Fibroblast of skin of scalp (primary cell): ENCODE measurements around the gene PCDHB7.
"Not testable (repeated sequence)": the region's sequence is repeated elsewhere in the genome, so short reads cannot be mapped to it uniquely, and the experiment has no call there.

Source experiments
- DNase-seq: peaks from one replicate; pipeline ENCODE4 v3.0.0-alpha.2; 2013

PCDHB7 gene

DNA sequence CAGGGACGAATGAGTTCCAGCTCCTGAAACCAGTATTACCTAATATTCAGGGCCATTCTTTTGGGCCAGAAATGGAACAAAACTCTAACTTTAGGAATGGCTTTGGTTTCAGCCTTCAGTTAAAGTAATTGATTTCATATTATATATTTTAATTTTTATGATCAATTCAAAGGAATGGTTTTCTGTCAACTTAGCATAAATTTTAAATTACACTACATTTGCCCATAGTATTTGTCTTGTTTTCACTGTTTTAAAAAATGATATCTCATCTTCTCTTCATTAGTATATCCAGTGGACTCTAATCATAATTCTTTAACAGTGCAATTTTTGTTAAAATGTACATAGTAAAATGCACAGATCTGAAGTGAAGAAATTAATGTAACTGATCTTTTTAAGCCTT, 7.9 kb downstream of the PCDHB7 start:
- no peak for DNase-seq

DNA sequence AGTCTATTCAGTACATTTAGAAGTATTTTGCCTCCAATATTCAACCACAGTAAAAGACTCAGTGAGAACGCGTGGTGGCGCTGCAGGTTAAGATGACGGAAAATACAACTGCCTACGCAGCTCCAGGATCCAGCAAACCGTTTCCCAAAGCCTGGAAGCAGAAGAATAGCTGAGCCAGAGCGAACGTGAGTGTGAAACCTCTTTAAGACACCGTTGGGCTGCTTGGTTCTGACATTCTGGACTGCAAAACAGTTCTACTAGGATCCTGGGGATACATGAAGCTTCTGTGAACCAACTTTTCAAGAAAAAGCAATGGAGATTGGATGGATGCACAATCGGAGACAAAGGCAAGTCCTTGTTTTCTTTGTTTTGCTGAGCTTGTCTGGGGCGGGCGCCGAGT, 9.8 kb downstream of the PCDHB7 start, which contains the start of gene PCDHB16:
TSS of gene PCDHB16 (plus strand) at position 140 of the 400 bp plus-strand sequence. CDS start at position 313, 173 bp downstream.
- peak; percentile 22 for DNase-seq

DNA sequence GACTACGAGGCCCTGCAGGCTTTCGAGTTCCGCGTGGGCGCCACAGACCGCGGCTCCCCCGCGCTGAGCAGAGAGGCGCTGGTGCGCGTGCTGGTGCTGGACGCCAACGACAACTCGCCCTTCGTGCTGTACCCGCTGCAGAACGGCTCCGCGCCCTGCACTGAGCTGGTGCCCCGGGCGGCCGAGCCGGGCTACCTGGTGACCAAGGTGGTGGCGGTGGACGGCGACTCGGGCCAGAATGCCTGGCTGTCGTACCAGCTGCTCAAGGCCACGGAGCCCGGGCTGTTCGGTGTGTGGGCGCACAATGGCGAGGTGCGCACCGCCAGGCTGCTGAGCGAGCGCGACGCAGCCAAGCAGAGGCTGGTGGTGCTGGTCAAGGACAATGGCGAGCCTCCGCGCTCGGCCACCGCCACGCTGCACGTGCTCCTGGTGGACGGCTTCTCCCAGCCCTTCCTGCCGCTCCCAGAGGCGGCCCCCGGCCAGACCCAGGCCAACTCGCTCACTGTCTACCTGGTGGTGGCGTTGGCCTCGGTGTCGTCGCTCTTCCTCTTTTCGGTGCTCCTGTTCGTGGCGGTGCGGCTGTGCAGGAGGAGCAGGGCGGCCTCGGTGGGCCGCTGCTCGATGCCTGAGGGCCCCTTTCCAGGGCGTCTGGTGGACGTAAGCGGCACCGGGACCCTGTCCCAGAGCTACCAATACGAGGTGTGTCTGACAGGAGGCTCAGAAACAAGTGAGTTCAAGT, 11.8 kb downstream of the PCDHB7 start:
- not testable (repeated sequence) for DNase-seq

DNA sequence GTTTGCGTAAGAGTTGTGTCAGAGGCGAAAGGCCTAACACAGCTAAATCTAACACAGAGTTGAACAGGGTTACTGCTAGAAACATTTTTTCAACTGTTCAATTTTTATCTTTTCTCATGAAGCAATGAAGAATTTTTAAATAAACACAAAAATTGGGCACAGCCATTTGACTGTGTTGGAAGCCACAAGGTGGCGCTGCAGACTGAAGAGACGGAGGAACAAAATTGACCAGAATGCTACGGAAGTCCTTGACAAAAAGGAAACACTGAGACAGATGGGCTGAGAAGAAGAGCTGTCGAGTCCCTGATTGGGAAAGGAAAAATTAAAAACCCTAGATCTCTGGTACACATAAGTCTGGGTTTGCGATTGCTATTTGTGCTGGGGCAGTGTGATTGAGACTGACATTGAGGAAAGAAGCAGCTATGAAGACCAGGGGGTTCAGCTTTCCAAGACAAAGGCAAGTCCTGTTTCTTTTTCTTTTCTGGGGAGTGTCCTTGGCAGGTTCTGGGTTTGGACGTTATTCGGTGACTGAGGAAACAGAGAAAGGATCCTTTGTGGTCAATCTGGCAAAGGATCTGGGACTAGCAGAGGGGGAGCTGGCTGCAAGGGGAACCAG, 14.6 kb downstream of the PCDHB7 start, which contains the start of gene PCDHB9:
TSS of gene PCDHB9 (plus strand) at position 265 of the 616 bp plus-strand sequence. CDS start at position 423, 158 bp downstream.
- peak; percentile 20 for DNase-seq

DNA sequence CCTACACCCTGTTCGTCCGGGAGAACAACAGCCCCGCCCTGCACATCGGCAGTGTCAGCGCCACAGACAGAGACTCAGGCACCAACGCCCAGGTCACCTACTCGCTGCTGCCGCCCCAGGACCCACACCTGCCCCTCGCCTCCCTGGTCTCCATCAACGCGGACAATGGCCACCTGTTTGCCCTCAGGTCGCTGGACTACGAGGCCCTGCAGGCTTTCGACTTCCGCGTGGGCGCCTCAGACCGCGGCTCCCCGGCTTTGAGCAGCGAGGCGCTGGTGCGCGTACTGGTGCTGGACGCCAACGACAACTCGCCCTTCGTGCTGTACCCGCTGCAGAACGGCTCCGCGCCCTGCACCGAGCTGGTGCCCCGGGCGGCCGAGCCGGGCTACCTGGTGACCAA, 16.2 kb downstream of the PCDHB7 start:
- DNase-seq: not testable (repeated sequence)

DNA sequence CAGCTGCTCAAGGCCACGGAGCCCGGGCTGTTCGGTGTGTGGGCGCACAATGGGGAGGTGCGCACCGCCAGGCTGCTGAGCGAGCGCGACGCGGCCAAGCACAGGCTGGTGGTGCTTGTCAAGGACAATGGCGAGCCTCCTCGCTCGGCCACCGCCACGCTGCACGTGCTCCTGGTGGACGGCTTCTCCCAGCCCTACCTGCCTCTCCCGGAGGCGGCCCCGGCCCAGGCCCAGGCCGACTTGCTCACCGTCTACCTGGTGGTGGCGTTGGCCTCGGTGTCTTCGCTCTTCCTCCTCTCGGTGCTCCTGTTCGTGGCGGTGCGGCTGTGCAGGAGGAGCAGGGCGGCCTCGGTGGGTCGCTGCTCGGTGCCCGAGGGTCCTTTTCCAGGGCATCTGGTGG, 16.7 kb downstream of the PCDHB7 start:
- DNase-seq: not testable (repeated sequence)

DNA sequence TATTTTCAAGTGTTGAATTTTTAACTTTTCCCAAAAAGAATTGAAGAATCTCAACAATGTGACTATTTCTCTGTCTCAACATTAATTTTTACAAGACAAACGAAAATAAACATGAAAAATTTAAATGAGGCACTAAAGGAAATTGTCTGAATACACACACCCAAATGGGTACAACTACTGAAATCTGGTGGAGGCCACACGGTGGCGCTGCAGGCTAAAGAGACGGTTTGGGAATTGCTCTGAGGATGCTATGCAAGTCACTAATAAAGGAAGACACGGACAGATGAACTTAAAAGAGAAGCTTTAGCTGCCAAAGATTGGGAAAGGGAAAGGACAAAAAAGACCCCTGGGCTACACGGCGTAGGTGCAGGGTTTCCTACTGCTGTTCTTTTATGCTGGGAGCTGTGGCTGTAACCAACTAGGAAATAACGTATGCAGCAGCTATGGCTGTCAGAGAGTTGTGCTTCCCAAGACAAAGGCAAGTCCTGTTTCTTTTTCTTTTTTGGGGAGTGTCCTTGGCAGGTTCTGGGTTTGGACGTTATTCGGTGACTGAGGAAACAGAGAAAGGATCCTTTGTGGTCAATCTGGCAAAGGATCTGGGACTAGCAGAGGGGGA, 19.8 kb downstream of the PCDHB7 start, which contains the start of gene PCDHB10:
TSS of gene PCDHB10 (plus strand) at position 244 of the 616 bp plus-strand sequence. CDS start at position 444, 200 bp downstream.
- DNase-seq: no peak

DNA sequence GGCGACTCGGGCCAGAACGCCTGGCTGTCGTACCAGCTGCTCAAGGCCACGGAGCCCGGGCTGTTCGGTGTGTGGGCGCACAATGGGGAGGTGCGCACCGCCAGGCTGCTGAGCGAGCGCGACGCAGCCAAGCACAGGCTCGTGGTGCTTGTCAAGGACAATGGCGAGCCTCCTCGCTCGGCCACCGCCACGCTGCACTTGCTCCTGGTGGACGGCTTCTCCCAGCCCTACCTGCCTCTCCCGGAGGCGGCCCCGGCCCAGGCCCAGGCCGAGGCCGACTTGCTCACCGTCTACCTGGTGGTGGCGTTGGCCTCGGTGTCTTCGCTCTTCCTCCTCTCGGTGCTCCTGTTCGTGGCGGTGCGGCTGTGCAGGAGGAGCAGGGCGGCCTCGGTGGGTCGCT, 21.9 kb downstream of the PCDHB7 start:
- not testable (repeated sequence) for DNase-seq

DNA sequence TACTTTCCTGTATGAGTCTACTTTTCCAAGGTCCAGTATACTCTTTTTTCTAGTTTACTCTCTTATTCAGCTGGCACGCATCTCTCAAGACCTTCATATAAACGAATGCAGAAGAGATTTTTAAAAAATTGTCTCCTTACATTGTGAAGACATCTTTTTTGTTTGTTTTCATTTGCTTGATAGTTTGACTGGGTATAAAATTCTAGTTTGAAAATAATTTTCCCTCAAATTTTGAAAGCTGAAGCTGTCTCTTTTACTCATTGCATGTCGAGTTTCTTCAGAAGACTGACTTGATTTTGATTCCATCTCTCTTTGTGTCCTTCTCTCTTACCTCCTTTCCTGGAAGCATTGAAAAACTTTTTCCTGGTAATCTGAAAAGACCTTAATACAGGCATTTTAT, 23.9 kb downstream of the PCDHB7 start:
- no peak for DNase-seq

DNA sequence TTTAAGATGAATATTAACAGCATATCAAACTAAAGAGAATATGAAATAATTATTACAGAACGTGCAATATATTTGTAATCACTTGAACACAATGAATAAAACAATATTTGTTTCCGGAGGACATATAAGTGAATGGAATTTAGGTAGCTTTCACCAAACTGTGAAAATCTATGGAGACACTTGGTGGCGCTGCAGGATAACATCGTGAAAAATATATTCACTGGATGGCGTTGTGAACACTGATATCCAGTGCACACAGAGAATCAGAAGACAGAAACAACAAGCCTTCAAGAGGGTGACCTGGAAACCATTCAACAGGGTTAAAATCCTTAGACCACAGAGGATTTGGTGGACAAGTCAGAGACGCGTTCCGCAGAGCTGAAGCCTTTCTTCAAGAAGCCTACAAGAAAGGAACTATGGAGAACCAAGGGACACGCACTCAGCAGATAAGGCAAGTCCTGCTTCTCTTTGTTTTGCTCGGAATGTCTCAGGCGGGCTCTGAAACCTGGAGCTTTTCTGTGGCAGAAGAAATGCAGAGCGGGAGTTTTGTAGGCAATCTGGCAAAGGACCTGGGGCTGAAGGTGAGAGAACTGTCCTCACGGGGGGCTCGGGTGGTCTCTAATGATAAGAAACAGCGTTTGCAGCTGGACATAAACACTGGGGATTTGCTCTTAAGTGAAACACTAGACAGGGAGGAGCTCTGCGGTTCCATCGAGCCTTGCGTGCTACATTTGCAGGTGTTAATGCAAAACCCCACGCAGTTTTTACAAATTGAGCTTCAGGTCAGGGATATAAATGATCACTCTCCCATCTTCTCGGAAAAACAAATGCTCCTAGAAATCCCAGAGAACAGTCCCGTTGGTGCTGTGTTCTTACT, 27.2 kb downstream of the PCDHB7 start, which contains the start of gene PCDHB11:
TSS of gene PCDHB11 (plus strand) at position 269 of the 877 bp plus-strand sequence. CDS start at position 417, 148 bp downstream.
- no peak for DNase-seq

DNA sequence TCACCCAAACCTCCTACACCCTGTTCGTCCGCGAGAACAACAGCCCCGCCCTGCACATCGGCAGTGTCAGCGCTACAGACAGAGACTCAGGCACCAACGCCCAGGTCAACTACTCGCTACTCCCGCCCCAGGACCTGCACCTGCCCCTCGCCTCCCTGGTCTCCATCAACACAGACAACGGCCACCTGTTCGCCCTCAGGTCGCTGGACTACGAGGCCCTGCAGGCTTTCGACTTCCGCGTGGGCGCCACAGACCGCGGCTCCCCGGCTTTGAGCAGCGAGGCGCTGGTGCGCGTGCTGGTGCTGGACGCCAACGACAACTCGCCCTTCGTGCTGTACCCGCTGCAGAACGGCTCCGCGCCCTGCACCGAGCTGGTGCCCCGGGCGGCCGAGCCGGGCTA, 28.7 kb downstream of the PCDHB7 start:
- not testable (repeated sequence) for DNase-seq

DNA sequence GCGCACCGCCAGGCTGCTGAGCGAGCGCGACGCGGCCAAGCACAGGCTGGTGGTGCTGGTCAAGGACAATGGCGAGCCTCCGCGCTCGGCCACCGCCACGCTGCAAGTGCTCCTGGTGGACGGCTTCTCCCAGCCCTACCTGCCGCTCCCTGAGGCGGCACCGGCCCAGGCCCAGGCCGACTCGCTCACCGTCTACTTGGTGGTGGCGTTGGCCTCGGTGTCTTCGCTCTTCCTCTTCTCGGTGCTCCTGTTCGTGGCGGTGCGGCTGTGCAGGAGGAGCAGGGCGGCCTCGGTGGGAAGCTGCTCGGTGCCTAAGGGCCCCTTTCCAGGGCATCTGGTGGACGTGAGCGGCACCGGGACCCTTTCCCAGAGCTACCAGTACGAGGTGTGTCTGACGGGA, 29.2 kb downstream of the PCDHB7 start:
- not testable (repeated sequence) for DNase-seq

DNA sequence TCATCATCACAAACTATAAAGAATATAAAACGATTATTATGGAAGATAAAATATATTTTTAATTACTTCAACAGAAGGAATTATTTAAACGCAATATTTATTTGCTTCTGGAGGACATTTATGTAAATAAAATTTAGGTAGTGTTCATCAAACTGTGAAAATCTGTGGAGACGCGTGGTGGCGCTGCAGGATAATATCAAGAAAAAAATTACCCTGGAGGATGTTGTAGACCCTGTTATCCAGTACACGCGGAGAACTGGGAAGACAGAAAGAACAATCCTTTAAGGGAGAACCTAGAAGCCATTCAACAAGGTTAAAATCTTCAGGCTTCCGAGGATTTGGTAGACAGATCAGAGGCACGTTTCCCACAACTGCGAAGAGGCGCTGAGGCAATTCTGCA, 36.0 kb downstream of the PCDHB7 start, which contains the start of gene PCDHB12:
TSS of gene PCDHB12 (plus strand) at position 242 of the 400 bp plus-strand sequence. CDS start 189 bp downstream, outside the sequence.
- no peak for DNase-seq

DNA sequence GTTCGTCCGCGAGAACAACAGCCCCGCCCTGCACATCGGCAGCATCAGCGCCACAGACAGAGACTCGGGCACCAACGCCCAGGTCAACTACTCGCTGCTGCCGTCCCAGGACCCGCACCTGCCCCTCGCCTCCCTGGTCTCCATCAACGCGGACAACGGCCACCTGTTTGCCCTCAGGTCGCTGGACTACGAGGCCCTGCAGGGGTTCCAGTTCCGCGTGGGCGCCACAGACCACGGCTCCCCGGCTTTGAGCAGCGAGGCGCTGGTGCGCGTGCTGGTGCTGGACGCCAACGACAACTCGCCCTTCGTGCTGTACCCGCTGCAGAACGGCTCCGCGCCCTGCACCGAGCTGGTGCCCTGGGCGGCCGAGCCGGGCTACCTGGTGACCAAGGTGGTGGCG, 37.8 kb downstream of the PCDHB7 start:
- DNase-seq: not testable (repeated sequence)

DNA sequence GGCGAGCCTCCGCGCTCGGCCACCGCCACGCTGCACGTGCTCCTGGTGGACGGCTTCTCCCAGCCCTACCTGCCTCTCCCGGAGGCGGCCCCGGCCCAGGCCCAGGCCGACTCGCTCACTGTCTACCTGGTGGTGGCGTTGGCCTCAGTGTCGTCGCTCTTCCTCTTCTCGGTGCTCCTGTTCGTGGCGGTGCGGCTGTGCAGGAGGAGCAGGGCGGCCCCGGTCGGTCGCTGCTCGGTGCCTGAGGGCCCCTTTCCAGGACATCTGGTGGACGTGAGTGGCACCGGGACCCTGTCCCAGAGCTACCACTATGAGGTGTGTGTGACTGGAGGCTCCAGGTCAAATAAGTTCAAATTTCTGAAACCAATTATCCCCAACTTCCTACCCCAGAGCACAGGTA, 38.4 kb downstream of the PCDHB7 start:
- not testable (repeated sequence) for DNase-seq

DNA sequence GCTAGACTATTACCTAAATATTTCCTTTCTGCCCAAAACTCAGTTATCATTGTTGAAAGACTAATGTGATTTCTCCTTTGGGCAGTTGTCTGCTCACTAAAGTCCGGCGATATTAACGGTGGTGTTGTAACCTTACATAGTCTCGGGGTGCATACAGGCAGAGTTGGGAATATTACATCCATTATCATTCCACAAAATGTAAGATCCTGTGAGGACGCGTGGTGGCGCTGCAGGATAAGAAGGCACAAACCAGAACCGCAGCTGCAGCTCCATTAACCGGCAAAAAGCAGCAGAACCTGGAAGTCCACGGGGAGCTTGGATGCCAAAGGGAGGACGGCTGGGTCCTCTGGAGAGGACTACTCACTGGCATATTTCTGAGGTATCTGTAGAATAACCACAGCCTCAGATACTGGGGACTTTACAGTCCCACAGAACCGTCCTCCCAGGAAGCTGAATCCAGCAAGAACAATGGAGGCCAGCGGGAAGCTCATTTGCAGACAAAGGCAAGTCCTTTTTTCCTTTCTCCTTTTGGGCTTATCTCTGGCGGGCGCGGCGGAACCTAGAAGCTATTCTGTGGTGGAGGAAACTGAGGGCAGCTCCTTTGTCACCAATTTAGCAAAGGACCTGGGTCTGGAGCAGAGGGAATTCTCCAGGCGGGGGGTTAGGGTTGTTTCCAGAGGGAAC, 41.4 kb downstream of the PCDHB7 start, which contains the start of gene PCDHB13:
TSS of gene PCDHB13 (plus strand) at position 264 of the 684 bp plus-strand sequence. CDS start at position 469, 205 bp downstream.
- peak; percentile 20 for DNase-seq

DNA sequence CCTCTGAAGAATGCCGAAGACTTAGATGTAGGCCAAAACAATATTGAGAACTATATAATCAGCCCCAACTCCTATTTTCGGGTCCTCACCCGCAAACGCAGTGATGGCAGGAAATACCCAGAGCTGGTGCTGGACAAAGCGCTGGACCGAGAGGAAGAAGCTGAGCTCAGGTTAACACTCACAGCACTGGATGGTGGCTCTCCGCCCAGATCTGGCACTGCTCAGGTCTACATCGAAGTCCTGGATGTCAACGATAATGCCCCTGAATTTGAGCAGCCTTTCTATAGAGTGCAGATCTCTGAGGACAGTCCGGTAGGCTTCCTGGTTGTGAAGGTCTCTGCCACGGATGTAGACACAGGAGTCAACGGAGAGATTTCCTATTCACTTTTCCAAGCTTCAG, 42.1 kb downstream of the PCDHB7 start:
- DNase-seq: not testable (repeated sequence)

DNA sequence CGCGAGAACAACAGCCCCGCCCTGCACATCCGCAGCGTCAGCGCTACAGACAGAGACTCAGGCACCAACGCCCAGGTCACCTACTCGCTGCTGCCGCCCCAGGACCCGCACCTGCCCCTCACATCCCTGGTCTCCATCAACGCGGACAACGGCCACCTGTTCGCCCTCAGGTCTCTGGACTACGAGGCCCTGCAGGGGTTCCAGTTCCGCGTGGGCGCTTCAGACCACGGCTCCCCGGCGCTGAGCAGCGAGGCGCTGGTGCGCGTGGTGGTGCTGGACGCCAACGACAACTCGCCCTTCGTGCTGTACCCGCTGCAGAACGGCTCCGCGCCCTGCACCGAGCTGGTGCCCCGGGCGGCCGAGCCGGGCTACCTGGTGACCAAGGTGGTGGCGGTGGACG, 43.1 kb downstream of the PCDHB7 start:
- not testable (repeated sequence) for DNase-seq

DNA sequence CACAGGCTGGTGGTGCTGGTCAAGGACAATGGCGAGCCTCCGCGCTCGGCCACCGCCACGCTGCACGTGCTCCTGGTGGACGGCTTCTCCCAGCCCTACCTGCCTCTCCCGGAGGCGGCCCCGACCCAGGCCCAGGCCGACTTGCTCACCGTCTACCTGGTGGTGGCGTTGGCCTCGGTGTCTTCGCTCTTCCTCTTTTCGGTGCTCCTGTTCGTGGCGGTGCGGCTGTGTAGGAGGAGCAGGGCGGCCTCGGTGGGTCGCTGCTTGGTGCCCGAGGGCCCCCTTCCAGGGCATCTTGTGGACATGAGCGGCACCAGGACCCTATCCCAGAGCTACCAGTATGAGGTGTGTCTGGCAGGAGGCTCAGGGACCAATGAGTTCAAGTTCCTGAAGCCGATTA, 43.6 kb downstream of the PCDHB7 start:
- not testable (repeated sequence) for DNase-seq

DNA sequence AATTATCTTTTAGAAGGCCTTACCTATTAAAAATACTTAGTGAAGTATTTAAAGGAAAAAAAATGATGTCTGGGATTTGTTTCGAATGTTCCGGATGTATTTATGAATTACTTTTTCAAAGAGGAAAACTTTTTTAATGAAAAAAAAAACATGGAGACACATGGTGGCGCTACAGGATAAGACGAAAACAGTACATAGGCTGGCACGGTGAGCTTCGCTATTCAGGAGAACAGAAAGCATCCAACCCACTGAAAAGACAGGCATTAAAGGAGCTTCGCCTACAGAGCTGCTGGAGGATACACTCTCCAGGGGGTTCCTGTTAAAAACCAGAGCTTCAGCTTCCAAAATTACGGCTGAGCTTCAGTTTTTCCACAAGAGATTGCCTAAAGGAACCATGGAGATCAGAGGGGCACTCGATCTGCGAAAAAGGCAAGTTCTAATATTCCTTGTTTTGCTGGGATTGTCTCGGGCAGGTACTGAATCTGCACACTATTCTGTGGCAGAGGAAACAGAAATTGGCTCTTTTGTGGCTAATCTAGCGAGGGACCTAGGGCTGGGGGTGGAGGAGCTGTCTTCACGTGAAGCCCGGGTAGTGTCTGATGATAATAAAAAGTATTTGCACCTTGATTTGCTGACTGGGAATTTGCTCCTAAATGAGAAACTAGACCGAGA, 50.8 kb downstream of the PCDHB7 start, which contains the start of gene PCDHB14:
TSS of gene PCDHB14 (plus strand) at position 232 of the 672 bp plus-strand sequence. CDS start at position 395, 163 bp downstream.
- DNase-seq: peak; percentile 24
